HG03045 (cell line): ENCODE results near the gene OR5AU1.
"Not testable (repeated sequence)": the region's sequence is repeated elsewhere in the genome, so short reads cannot be mapped to it uniquely, and the experiment has no call there.

ENCODE experiments used
- ATAC-seq: cut with Tn5 transposase; IDR thresholded peaks from one replicate; pipeline ENCODE4 v1.9.1; 2021; ENCODE audit warnings: mild to moderate bottlenecking, moderate library complexity; ENCODE audit not compliant: unreplicated experiment

Gene OR5AU1

GRCh38 chr14:21182166-21182565, 26.3 kb upstream of the OR5AU1 start:
- ATAC-seq: no peak

GRCh38 chr14:21171128-21171527, 15.3 kb upstream of the OR5AU1 start:
- no peak for ATAC-seq

- ATAC-seq: no peak
These were observed 13.7 kb upstream of the OR5AU1 start for GRCh38 chr14:21169573-21169972.

GRCh38 chr14:21168055-21168454, 12.2 kb upstream of the OR5AU1 start:
- no peak for ATAC-seq

DNA sequence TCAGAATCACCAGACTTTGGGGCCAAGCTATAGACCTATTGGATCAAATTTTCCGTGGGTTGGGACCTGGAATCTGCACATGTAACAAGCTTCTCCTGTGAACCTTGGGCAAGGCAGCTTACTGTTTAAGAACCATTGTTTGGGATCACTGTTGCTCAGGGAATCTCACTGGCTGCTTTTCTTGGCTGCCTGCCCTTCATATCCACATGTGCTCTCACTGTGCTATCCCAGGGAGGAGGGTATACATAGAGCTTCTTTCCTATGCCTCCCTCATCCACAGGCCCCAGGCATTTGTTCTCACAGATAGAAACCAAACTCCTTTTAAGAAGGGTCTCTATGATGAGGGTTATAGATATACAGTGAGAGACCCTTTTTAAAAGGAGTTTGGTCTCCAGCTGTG, 9.8 kb upstream of the OR5AU1 start:
- ATAC-seq: not testable (repeated sequence)

GRCh38 chr14:21165002-21165605, 9.2 kb upstream of the OR5AU1 start:
- ATAC-seq: not testable (repeated sequence)

DNA sequence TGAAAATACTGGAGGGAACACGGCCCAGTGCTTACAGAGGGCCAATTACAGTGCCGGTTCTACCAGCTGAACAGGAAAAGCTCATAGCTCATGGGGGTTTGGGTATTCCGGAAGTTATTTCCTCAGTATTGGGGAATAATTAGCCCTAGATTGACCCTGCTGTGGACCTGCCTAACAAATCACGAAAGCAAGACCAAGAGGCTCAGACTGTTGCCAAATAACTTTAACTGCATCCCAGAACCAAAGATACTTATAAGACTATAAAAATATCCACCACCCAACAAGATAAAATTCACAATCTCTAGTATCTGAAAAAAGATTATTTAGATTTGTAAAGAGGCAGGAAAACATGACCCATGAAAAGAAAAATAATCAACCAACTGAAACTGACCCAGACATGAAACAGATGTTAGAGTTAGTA, 8.0 kb upstream of the OR5AU1 start:
- ATAC-seq: no peak

DNA sequence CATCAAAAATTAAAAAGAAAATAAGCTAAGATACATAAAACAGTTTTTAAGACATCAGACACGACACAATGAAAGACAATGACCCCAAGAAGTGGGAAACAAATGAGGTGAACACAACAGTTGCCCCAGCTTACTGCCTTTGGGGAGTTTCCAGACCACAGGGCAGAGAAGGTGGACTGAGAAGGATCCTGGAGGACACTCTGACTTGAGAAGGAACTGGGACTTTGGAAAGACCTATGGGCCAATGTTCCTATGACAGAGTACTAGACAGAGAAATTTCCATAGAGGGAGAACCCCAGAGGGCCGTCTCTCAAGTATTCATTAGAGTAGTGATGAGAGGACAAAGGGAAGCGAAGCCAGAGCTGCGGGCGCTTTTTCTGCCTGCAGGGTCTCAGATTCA, 6.2 kb upstream of the OR5AU1 start:
- no peak for ATAC-seq

- no peak for ATAC-seq
These were observed 4.3 kb upstream of the OR5AU1 start for GRCh38 chr14:21160061-21160610.

- ATAC-seq: not testable (repeated sequence)
These were observed 2.3 kb upstream of the OR5AU1 start for GRCh38 chr14:21158175-21158574.

DNA sequence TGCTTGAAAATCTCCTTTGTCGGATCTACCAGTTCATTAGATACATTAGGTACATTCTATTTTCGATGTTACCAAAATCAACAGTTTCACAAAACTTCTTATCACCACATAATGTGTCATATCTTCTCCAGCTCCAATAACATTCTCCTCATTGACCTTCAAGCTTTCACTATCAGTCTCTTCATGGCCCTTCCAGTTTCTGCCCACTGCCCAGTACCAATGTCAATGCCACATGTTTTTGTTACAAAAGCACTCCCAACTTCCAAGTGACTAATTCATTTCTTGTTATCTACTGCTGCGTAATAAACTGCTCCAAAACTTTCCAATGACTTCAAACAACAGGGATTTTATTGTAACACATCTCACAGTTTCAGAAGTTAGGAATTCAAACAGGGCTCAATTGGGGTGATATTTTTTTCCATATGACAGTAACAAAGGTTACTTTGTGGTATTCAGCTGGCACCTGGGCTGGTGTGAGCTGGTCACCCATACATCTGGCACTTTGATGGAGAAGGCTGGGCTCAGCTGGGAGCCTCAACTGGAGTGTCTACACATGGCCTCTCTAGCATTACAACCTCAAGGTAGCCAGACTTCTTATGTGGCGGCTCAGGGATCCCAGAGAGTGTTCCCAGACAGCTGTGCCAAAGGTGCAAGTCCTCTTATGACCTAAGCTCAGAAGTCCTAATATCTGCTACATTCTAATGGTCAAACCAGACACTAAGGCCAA, 6.1 kb downstream of the OR5AU1 start:
- no peak for ATAC-seq

DNA sequence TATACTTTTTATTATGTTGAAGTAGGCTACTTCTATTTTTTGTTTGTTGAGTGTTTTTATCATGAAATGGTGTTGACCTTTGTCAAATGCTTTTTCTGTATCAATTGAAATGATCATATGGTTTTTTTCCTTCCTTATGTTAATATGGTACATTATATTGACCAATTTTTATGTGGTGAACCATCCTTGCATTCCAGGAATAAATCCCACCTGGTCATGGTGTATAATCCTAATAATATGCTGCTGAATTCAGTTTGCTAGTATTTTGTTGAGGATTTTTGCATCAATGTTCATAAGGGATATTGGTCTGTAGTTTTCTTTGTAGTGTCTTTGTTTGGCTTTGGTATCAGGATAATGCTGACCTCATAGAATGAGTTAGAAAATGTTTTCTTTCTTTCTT, 10.4 kb downstream of the OR5AU1 start:
- no peak for ATAC-seq

DNA sequence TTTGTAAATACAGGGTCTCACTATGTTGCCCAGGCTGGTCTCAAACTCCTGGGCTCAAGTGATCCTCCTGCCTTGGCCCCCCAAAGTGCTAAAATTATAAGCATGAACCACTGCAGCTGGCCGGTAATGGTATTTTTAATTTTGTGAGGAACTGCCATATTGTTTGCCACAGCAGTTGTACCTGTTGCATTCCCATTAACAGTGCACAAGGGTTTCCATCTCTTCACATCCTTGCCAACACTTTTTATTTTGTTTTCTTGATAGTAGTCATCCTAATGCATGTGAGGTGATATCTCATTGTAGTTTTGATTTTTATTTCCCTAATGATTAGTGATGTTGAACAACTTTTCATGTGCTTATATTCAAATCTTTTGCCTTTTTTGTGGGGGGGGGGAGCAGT, 13.5 kb downstream of the OR5AU1 start:
- no peak for ATAC-seq

DNA sequence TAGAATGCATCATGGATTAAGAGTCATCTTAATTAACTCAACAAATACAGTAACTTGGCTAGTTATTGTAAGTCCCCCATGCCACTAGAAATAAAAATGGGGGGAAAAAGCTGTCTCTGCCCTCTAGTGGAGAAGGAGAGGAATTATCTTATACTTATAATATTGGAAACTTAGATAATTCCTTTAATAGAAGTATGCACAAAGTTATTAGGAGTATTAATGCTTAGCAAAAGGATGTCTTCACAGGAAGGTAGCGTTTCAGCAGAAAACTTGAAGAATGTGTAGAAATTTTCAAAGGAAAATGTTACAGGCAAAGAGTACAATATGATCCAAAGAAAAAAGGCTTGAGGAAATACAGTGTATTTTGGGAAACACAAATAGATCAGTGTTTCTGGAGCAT, 19.8 kb downstream of the OR5AU1 start:
- ATAC-seq: no peak

- no peak for ATAC-seq
These were observed 22.0 kb downstream of the OR5AU1 start for GRCh38 chr14:21133901-21134300.

DNA sequence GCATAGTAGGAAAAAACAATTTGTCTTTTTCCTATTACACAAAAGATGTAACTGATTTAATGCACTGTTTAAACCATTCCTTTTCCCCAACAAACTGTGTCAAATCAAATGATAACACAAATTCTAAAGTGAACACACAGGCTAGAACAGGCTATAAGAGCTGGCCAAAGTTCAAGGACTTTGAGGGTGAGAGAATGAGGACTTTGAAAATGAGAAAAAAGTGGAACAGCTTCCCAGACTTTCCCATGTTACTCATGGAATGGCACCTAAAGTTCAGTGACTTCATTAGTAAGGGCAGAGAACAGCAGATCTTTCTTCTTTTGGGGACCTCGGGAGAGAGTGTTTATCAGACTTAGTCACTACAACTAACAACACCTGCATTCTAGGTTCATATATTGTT, 32.4 kb downstream of the OR5AU1 start:
- no peak for ATAC-seq

GRCh38 chr14:21121122-21121521, 34.7 kb downstream of the OR5AU1 start:
- ATAC-seq: no peak

- ATAC-seq: no peak
These were observed 35.2 kb downstream of the OR5AU1 start for GRCh38 chr14:21120686-21121085.

DNA sequence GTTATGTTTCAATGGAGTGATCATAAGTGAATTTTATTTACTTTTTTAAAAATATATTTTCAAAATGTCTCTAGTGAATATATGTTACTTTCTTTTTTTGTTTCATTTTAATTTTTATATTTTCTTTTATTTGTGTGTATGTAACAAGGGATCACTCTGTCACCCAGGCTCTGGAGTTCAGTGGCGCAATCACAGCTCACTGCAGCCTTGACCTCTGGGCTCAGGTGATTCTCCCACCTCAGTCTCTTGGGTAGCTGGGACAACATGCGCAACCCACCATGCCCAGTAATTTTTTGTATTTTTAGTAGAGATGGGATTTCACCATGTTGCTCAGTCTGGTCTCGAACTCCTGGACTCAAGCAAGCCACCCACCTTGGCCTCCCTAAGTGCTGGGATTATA, 36.9 kb downstream of the OR5AU1 start:
- ATAC-seq: no peak

- no peak for ATAC-seq
These were observed 42.5 kb downstream of the OR5AU1 start for GRCh38 chr14:21113369-21113768.

- ATAC-seq: no peak
These were observed 43.6 kb downstream of the OR5AU1 start for GRCh38 chr14:21112255-21112654.

DNA sequence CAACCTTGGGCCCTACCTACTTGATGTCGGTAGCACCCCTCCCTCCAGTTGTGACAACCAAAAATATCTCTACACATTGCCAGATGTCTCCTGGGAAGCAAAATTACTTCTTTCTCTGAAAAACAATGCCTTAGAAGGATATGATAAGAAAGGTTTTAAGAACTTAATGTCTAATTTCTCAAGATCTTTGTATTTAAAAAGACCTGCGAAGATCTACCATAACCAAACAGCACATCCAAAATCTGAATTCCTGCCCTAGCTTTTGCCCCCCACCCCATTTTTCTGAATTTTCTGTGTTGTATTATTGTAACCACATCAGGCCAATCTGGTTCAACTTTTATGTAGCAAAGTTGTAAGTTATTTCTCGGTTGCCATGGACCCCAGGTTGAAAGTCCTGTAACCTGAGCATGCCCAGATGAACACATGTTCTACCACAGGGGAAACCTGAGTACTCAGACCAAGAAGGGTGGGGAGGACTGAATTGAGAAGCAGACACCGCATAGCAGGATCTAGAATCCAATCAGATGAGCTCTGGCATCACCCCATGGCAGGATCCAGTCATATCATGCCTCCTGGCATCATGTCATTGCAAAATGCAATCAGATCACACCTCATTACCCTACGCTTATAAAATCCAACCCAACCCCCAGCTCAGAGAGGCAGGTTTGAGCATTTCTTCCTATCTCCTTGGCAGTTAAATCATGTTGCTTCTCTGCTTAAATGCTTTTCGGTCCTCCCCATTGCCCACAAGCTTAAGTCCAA, 46.3 kb downstream of the OR5AU1 start:
- peak; percentile 52 for ATAC-seq
